K562 (cell line): Measurements from ENCODE around the gene TEX51. TPM values are rescaled to one million over a fixed set of nuclear protein-coding genes. Genes with fewer than 3 reads are reported as not detected.

Source experiments
- ATAC-seq: fragments of 200-7000 bp; cut with Tn5 transposase; 3 replicates; pipeline ENCODE4 v1.9.1; 2020; ENCODE audit warnings: moderate library complexity
- BruUV-seq: library from RNA; stranded (reverse); fragments of 400-500 nt; replicated peaks from 2 replicates; lab custom pipeline; 2021; lab: Mats Ljungman, UMichigan
- CTCF ChIA-PET: fragments of 300-600 bp; formaldehyde crosslinking; extraction: SDS; loops from one replicate; lab custom pipeline; 2021; ENCODE audit warnings: low intra/inter-chr PET ratio; lab: Yijun Ruan, JAX
- POLR2A ChIA-PET: fragments of 300-600, 350-650 bp; sonication (Branson Sonifier 250); formaldehyde crosslinking; extraction: SDS; loops from one replicate; lab custom pipeline; 2021; ENCODE audit warnings: antibody characterized with exemption, inconsistent platforms; lab: Yijun Ruan, JAX
- DNase-seq, 4 experiments: peaks; one replicate each; pipeline versions ENCODE4 v3.0.0 to v3.0.0-alpha.2; 2011 to 2018; ENCODE audit warnings: low spot score in 3 of 4, mixed read lengths in 3 of 4; ENCODE audit errors: extremely low read depth in 1 of 4
- FAIRE-seq: peaks from 2 replicates; lab custom pipeline; 2011; peaks lifted over from hg19 to GRCh38; lab: Jason Lieb, UNC
- H2AFZ ChIP-seq: 2 replicates; pipeline ENCODE4 v1.6.0; 2011; ENCODE audit warnings: low read depth, low read length, control low read depth, inconsistent platforms
- H3K27ac ChIP-seq: fragments of 200-600 bp; 3 replicates; pipeline ENCODE4 v1.8.0; 2011; ENCODE audit warnings: low read depth, mild to moderate bottlenecking, control low read depth, inconsistent platforms, low read length, moderate library complexity, mixed read lengths; ENCODE audit errors: extremely low read depth
- H3K27me3 ChIP-seq, 2 experiments: fragments of 300-600 bp in 1 of 2; 2 replicates in 1 of 2; 3 replicates in 1 of 2; pipeline versions ENCODE4 v1.6.0 to v1.8.0; 2011; ENCODE audit warnings: inconsistent platforms in 2 of 2, low read length in 2 of 2, mild to moderate bottlenecking in 1 of 2, mixed read lengths in 1 of 2, moderate library complexity in 1 of 2; ENCODE audit not compliant: control insufficient read depth in 2 of 2, insufficient read depth in 2 of 2
- H3K36me3 ChIP-seq: fragments of 300-600 bp; 3 replicates; pipeline ENCODE4 v1.8.0; 2011; ENCODE audit warnings: mild to moderate bottlenecking, low read length, inconsistent platforms; ENCODE audit not compliant: control insufficient read depth, insufficient read depth
- H3K4me1 ChIP-seq, 2 experiments: fragments of 200-600 bp in 1 of 2; replicated peaks in 1 of 2; 2 replicates in 1 of 2; 3 replicates in 1 of 2; pipeline versions ENCODE4 v1.5.1 to v1.8.0; 2011; ENCODE audit warnings: inconsistent platforms in 2 of 2, low read length in 2 of 2, mild to moderate bottlenecking in 1 of 2, mixed read lengths in 1 of 2, moderate library complexity in 1 of 2; ENCODE audit not compliant: control insufficient read depth in 2 of 2, insufficient read depth in 2 of 2
- H3K4me2 ChIP-seq: 2 replicates; pipeline ENCODE4 v1.6.1; 2011; ENCODE audit warnings: low read length, control low read depth, inconsistent platforms, mixed read lengths; ENCODE audit not compliant: insufficient read depth
- H3K4me3 ChIP-seq: fragments of 200-600 bp; sonication (generic), shearing (Covaris generic); 2 replicates; pipeline ENCODE4 v1.5.1; 2016; ENCODE audit warnings: control low read depth, inconsistent platforms
- H3K79me2 ChIP-seq: fragments of 200-600 bp; 3 replicates; pipeline ENCODE4 v1.8.0; 2011; ENCODE audit warnings: low read length, inconsistent platforms; ENCODE audit not compliant: control insufficient read depth, insufficient read depth
- H3K9ac ChIP-seq, 2 experiments: 2 replicates each; pipeline versions ENCODE4 v1.6.0 to v1.6.1; 2011; ENCODE audit warnings: low read depth in 2 of 2, low read length in 2 of 2, control low read depth in 1 of 2, inconsistent platforms in 1 of 2, mild to moderate bottlenecking in 1 of 2, mixed read lengths in 1 of 2; ENCODE audit not compliant: insufficient read depth in 1 of 2
- H3K9me1 ChIP-seq: one replicate; pipeline ENCODE4 v1.6.0; 2011; ENCODE audit warnings: inconsistent platforms, mild to moderate bottlenecking, low read length, moderate library complexity; ENCODE audit not compliant: control insufficient read depth, insufficient read depth
- H3K9me3 ChIP-seq: replicated peaks from 2 replicates; pipeline ENCODE4 v1.5.1; 2011; ENCODE audit warnings: low read depth, low read length, inconsistent platforms; ENCODE audit not compliant: control insufficient read depth, insufficient read depth
- H4K20me1 ChIP-seq: replicated peaks from 2 replicates; pipeline ENCODE4 v1.6.1; 2011; ENCODE audit warnings: low read length, inconsistent platforms, mixed read lengths; ENCODE audit not compliant: control insufficient read depth, insufficient read depth
- PATZ1 ChIP-seq: fragments of 250-450 bp; sonication (Bioruptor Pico); IDR thresholded peaks from 2 replicates; pipeline ENCODE4 v1.5.0; 2020; ENCODE audit warnings: mild to moderate bottlenecking, borderline replicate concordance
- PHF8 ChIP-seq: fragments of 200-600 bp; sonication (generic); IDR thresholded peaks from 2 replicates; pipeline ENCODE4 v1.6.1; 2012; ENCODE audit warnings: mixed run types, mild to moderate bottlenecking, inconsistent platforms, low read length, moderate library complexity, borderline replicate concordance
- SRSF9 ChIP-seq: fragments of 200-400 bp; formaldehyde crosslinking; IDR thresholded peaks from 2 replicates; pipeline ENCODE4 v1.6.1; 2017; ENCODE audit warnings: low read depth, low read length, borderline replicate concordance
- USF1 ChIP-seq: sonication (generic); formaldehyde crosslinking; IDR thresholded peaks from 2 replicates; pipeline ENCODE4 v1.9.0; 2022; ENCODE audit warnings: mild to moderate bottlenecking, missing genetic modification reagents
- ZKSCAN8 ChIP-seq: fragments of 200-800 bp; sonication (Bioruptor generic); IDR thresholded peaks from 2 replicates; pipeline ENCODE4 v1.6.1; 2016; ENCODE audit warnings: missing genetic modification characterization, missing compliant biosample characterization
- ZNF175 ChIP-seq: fragments of 200-800 bp; sonication (Bioruptor generic); IDR thresholded peaks from 2 replicates; pipeline ENCODE4 v1.6.1; 2016; ENCODE audit warnings: low read depth, mild to moderate bottlenecking, missing genetic modification characterization, missing compliant biosample characterization
- ZNF778 ChIP-seq: fragments of 450-650 bp; formaldehyde crosslinking; IDR thresholded peaks from 2 replicates; pipeline ENCODE4 v1.4.0; 2020; ENCODE audit warnings: mild to moderate bottlenecking, moderate library complexity
- ZSCAN29 ChIP-seq: fragments of 450-650 bp; IDR thresholded peaks from 2 replicates; pipeline ENCODE4 v1.6.1; 2017
- WGBS: fragments of 100-300 bp; shearing (Covaris generic); methylation state at CpG from one replicate; pipeline ENCODE4 v1.1.6; 2016; ENCODE audit warnings: low coverage, mixed read lengths; ENCODE audit not compliant: insufficient coverage; ENCODE audit errors: missing lambda C conversion rate; 5-methylcytosine and 5-hydroxymethylcytosine counted together
- in situ Hi-C: fragments of 300-500 bp; cut with MboI; formaldehyde crosslinking; loops from 4 replicates; pipeline ENCODE4 v1.15.0; 2018; ENCODE audit warnings: inconsistent platforms, mixed read lengths
- intact Hi-C: fragments of 100-400 bp; cut with micrococcal nuclease; formaldehyde crosslinking; loops from 2 replicates; pipeline ENCODE4 v1.14.2; 2022
- polyA plus RNA-seq, 8 experiments: library from polyadenylated mRNA; depleted of rRNA in 4 of 8; stranded (reverse) in 5 of 8; unstranded in 3 of 8; fragments of >200 nt; fragmentation: Nextera tagmentation in 2 of 8; fragmentation: Illumina TruSeq in 1 of 8; extraction: Ambion mirVana in 2 of 8; extraction: Trizol in 1 of 8; gene quantifications; 2 replicates each; pipeline versions ENCODE4 v1.2.1 to v1.2.3, GENCODE V29; 2011 to 2014; ENCODE audit warnings: inconsistent platforms in 1 of 8, missing spikeins in 1 of 8
- total RNA-seq, 7 experiments: library from RNA; depleted of rRNA in 6 of 7; stranded (reverse); fragments of >200 nt in 6 of 7; fragmentation: Illumina TruSeq in 2 of 7; extraction: Trizol in 2 of 7; gene quantifications; 2 replicates each; pipeline versions ENCODE4 v1.2.1 to v1.2.3, GENCODE V29; 2011 to 2021; ENCODE audit warnings: low replicate concordance in 1 of 7

The TEX51 gene
- total and polyA plus RNA-seq, 9 of the 15 experiments (the other 6 are each of a cell fraction or from before 2014, with no cell fraction given), result not detected

- Histone ChIP-seq H3K4me2 (no peak overlapping the region), H3K9me3 (no peaks in the 10 kb centered on the region), H3K9me1 (no peaks in the 10 kb centered on the region), H3K27ac (no peak overlapping the region), H3K4me1 (no peaks in the 10 kb centered on the region), H4K20me1 (no peaks in the 10 kb centered on the region), H2AFZ (no peak overlapping the region), H3K9ac (no peak overlapping the region), H3K79me2 (no peaks in the 10 kb centered on the region), H3K36me3 (no peaks in the 10 kb centered on the region), H3K4me3 (no peak overlapping the region), H3K27me3 (peaks cover 0 to 3% of the 10 kb centered on the region in 2 experiments; a peak in 1 of 5 replicates)
- ChIA-PET CTCF (no interaction called here), POLR2A (no interaction called here)
- in situ Hi-C loops (no loop called here), intact Hi-C loops (no loop called here)
- DNase-seq (no peak), FAIRE-seq (no peak), ATAC-seq (no peak)
- WGBS, result 0% methylated on average over 4 of the region's 4 CpGs
- no peak for TF ChIP-seq ZNF175
- TF ChIP-seq ZSCAN29, result no peak
- TF ChIP-seq ZNF778 (CRISPR knock-in tag), result no peak
- TF ChIP-seq USF1, result no peak
- no peak for TF ChIP-seq ZKSCAN8 (CRISPR knock-in tag)
- no peak for TF ChIP-seq PATZ1 (CRISPR knock-in tag)
- TF ChIP-seq PHF8, result no peak
- no peak for TF ChIP-seq SRSF9
- no TSS peak for BruUV-seq
Observed at GRCh38 chr2:126896471-126896870, 2.2 kb upstream of the TEX51 start.
